SHP77 (cell line): Measurements from ENCODE around the gene LRIT2.

Source experiments
- DNase-seq, 2 experiments: peaks; one replicate each; lab custom pipeline; 2025; lab: John Stamatoyannopoulos, UW

Gene LRIT2

GRCh38 chr10:84205853-84206525 lies 19.4 kb downstream of the LRIT2 start:
- DNase-seq, result no peak

DNA sequence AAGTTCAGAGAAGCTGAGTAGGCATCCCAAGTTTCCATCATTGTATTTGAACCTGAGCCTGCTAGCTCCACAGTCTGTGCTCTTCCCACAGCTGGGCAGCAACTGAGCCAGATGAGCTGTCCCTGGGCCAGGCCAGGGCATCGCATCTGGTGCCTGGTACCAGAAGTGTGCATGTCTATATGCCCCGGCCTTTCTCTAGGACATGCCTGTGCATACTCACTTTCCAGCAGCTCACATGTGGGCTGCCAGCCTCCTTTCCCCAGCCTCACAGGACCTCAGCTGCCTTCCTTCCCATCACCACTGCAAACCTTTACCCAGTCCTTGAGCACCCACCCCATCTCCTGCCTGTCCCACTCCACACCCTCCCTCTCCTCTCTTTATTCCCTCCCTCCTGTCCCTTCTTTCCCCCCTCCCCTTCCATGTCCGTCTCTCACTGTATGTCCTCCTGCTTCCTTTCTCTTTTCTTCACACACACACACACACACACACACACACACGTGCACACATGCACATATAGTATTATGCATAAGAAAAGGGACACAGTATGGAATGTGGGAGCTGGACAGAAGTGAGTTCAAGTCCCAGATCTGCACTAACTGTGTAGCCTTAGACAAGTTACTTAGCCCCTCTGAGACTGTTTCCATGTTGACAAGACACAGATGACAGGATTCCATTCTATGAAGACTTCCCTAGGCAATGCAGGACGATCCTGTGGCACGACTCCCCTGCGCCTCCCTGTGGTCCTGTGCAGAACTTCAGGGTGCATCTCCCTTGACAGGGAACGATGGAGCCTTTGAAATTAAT lies 20.1 kb downstream of the LRIT2 start:
- DNase-seq, result no peak

DNA sequence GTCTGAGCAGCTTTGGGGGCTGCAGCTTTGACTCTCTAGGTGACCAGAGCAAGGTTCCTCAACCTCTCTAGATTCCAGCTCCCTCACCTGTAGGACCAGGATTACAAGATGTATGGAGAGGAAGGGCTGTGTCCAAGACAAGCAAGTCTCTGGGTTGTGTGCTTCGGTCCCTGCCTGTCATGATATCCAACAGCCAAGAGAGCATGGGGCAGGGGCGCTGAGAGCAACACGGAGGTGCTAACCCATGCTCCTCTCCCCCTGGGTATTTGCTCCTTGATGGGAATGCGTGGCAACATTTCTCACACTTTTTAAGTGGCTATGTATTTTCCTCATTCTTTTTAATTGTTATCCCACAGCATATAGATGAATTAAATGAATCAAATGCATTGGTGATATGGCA lies 20.7 kb downstream of the LRIT2 start:
- no peak for DNase-seq

DNA sequence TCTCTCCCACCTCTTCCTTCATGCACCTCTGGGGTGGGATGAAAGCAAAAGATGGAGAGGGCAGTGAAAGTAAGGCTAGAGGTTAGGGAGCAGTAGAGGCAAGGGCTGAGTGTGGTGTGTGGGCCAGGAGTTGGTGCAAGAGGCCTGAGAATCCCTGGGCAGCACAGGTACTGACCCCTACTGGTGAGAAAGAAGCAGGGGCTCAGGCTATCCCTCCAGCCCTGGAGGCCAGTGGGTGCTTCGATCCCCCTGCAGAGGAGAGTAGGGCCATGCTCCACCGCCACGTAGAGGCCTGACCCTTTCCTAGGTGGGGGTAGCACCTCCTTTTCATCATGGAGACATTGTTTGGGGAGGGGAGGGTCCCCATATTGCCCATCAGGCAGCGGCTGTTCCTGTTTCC lies 21.2 kb downstream of the LRIT2 start:
- no peak for DNase-seq

GRCh38 chr10:84202349-84202748 lies 23.0 kb downstream of the LRIT2 start:
- DNase-seq, result no peak

DNA sequence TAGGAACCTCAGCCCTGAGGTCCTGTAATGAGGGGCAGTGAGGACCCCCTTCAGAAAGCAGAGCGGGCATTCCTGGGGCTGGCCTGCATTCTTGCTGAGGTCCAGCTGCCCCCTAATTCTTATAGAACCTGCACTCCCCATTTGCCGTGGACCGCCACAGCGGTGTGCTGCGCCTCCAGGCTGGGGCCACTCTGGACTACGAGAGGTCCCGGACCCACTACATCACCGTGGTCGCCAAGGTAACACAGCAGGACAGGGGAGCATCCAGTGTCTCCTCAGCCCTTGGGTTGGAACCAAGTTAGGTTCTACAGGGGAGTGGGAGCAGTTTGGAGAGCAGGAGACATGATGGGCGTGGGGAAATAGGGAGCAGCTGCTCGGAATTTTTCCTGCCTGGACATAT lies 23.7 kb downstream of the LRIT2 start:
- no peak for DNase-seq

GRCh38 chr10:84201244-84201606 lies 24.1 kb downstream of the LRIT2 start:
- no peak for DNase-seq

GRCh38 chr10:84200537-84201243 lies 24.7 kb downstream of the LRIT2 start:
- DNase-seq, result no peak

GRCh38 chr10:84198206-84198915 lies 27.0 kb downstream of the LRIT2 start:
- DNase-seq, result no peak

DNA sequence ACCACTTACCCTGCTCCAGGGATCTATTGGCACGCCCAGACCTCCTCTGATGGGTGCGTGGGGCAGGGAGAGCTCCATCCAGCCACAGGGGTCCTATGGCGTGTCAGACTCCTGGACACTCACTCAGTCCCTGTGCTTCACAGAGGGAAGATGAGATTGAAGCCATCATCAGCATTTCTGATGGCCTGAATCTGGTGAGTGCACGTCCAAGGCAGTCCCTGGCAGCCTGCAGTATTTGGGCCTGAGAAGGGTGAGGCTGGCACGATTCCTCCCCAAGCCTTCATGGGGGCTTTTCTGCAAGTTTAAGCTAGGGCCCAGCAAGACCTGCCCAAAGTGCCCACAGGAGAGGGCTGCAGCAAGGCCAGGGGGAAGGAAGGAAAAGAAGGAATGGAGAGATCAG lies 27.7 kb downstream of the LRIT2 start:
- DNase-seq, result no peak

- DNase-seq, result no peak
Observed at GRCh38 chr10:84196941-84197340, 28.4 kb downstream of the LRIT2 start.

DNA sequence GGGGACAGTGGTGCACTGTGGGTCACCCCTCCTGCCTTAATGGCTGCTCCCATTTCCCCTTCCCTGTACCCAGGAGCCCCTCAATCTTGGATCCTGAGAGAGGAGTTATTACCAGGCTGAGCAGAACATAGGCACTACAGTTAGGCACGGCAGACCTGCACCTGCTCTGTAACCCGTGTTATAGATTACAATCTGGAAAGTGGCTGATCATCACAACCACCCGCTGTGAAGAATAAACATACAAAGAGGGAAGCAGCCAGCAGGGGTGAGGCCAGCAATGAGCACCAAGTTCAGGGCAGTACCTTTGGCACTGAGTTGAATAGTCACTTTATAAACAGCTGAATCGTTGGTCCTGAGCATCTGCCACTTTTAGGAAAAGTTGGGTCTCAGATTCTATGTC lies 29.3 kb downstream of the LRIT2 start:
- DNase-seq, result no peak

- no peak for DNase-seq
Observed at GRCh38 chr10:84195044-84195830, 30.1 kb downstream of the LRIT2 start.

GRCh38 chr10:84194424-84195043 lies 30.8 kb downstream of the LRIT2 start, which contains the start of gene CDHR1:
TSS of gene CDHR1 (plus strand) at chr10:84194537. CDS start at chr10:84194761, 224 bp downstream.
- no peak for DNase-seq

DNA sequence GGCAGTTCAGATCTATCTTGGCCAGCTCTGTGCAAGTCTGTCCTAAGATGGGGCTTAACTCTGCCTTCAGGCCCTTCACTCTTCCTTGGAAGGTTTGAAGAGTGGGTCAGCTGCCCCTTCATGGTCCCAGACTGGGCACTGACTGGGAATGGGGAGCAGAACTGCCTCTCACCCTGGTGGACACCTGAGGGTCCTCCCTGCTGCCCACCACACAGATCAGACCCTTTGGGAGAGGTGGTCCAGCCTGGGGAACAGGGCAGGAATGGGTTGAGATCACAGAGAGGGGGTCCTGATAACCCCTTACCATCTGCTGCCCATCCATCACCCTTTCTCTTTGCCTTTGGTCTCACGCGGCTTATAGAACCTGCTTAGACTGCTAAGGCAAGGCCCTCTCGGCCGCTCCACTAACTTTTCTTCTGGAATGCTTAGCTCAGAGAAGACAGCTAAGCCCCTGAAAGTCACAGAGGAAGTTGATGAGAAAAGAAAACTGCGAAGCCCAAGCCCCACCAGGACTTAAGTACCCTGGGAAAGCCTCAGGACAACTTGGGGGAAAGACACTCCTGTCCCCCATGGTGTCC lies 31.4 kb downstream of the LRIT2 start:
- DNase-seq, result no peak

- DNase-seq, result no peak
Observed at GRCh38 chr10:84193327-84193726, 32.0 kb downstream of the LRIT2 start.

- DNase-seq, result no peak
Observed at GRCh38 chr10:84191106-84191505, 34.2 kb downstream of the LRIT2 start.

DNA sequence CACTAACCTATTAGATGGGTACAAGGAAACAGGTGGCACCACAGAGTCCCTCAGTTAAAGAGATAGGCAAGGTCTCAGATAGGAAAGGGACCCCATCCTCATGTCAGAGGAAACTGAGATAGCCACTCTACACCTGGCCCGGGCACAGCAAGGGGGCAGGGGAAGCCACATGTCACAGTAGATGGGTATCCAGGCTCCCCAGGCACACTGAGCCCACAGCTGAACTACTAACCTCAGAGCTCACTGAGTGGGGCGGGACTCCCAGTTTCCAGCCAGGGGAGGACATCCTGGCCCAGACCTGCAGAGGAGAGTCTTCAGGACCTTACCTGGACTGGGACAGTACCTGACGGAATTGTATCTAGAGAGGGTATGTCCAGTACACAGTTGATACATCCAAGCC lies 34.7 kb downstream of the LRIT2 start:
- DNase-seq, result no peak

DNA sequence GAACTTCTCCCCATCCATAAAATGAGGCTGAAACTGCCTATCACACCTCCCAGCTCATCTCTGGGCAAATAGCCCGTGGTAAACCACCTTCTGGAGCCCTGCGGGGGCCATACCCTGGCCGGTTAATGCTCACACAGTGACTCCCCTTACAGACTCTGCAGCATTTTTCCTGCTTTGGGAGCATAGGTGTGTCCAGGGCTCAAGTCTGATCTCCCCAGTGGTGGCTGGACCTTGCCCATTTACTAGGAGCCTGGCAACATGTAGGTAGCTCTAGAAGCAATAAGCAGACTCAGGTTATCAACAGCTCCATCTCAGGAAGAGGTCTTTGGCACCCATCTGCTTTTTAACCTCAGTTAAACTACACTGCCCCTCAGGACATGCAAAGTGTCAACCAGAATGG lies 36.5 kb downstream of the LRIT2 start:
- no peak for DNase-seq

GRCh38 chr10:84185526-84186175 lies 39.7 kb downstream of the LRIT2 start:
- no peak for DNase-seq
